ENCODE data around the gene UBASH3B. TPM values are rescaled to one million over a fixed set of nuclear protein-coding genes. Genes with fewer than 3 reads are reported as not detected.

UBASH3B gene
- total RNA-seq, 1 experiment from 2014 or later, result 10.3 TPM

- Mint-ChIP-seq H3K27ac (ENCODE audit: low read depth, unreplicated experiment) (no peak overlapping the region), H3K4me3 (ENCODE audit: unreplicated experiment) (no peak overlapping the region), H3K9me3 (ENCODE audit: unreplicated experiment) (no peaks in the 10 kb centered on the region), H3K36me3 (ENCODE audit: insufficient read depth, unreplicated experiment) (peaks cover 4% of the 10 kb centered on the region), H3K4me1 (ENCODE audit: insufficient read depth, unreplicated experiment) (peaks cover 10% of the 10 kb centered on the region), H3K27me3 (ENCODE audit: insufficient read depth, unreplicated experiment) (no peaks in the 10 kb centered on the region)
- DNase-seq (ENCODE audit: unreplicated experiment), result no peak
- ChIA-PET CTCF (interaction anchor here (0.6 to 2.9 kb wide), 5 partner anchors 9 to 194 kb away, joined by 3 to 12 read pairs (median 4); no protein-coding TSS in a partner anchor), POLR2A (interaction anchor here (0.6 kb wide), 1 partner anchor 527 kb away, joined by 3 read pairs; no protein-coding TSS in a partner anchor)
- intact Hi-C loops (cut with micrococcal nuclease), result no loop called here
- TF ChIP-seq CTCF (IDR thresholded peaks at IDR 0.05; ENCODE audit: unreplicated experiment), result no peak
- BruUV-seq (replicated peaks), result no TSS peak
Measured at GRCh38 chr11:122659676-122660554, 4.4 kb downstream of the UBASH3B start.

- ChIA-PET POLR2A (interaction anchor here (0.7 to 1.3 kb wide), 3 partner anchors 9 to 347 kb away, joined by 3 read pairs; no protein-coding TSS in a partner anchor), CTCF (interaction anchor here (0.6 to 2.9 kb wide), 6 partner anchors 8 to 135 kb away, joined by 3 to 12 read pairs (median 3); no protein-coding TSS in a partner anchor)
- no TSS peak for BruUV-seq (replicated peaks)
- Mint-ChIP-seq H3K4me1 (ENCODE audit: insufficient read depth, unreplicated experiment) (peaks cover 10% of the 10 kb centered on the region), H3K27ac (ENCODE audit: low read depth, unreplicated experiment) (no peak overlapping the region), H3K27me3 (ENCODE audit: insufficient read depth, unreplicated experiment) (no peaks in the 10 kb centered on the region), H3K4me3 (ENCODE audit: unreplicated experiment) (no peak overlapping the region), H3K36me3 (ENCODE audit: insufficient read depth, unreplicated experiment) (peaks cover 5% of the 10 kb centered on the region), H3K9me3 (ENCODE audit: unreplicated experiment) (no peaks in the 10 kb centered on the region)
- DNase-seq (ENCODE audit: unreplicated experiment), result peak; percentile 51
- intact Hi-C loops (cut with micrococcal nuclease), result no loop called here
- no peak for TF ChIP-seq CTCF (IDR thresholded peaks at IDR 0.05; ENCODE audit: unreplicated experiment)
Measured at GRCh38 chr11:122661182-122661945, 5.8 kb downstream of the UBASH3B start.

GRCh38 chr11:122663056-122663740, 7.7 kb downstream of the UBASH3B start:
- no peak for TF ChIP-seq CTCF (IDR thresholded peaks at IDR 0.05; ENCODE audit: unreplicated experiment)
- Mint-ChIP-seq H3K4me3 (ENCODE audit: unreplicated experiment) (no peak overlapping the region), H3K36me3 (ENCODE audit: insufficient read depth, unreplicated experiment) (peaks cover 9% of the 10 kb centered on the region), H3K27me3 (ENCODE audit: insufficient read depth, unreplicated experiment) (no peaks in the 10 kb centered on the region), H3K4me1 (ENCODE audit: insufficient read depth, unreplicated experiment) (peaks cover 17% of the 10 kb centered on the region), H3K27ac (ENCODE audit: low read depth, unreplicated experiment) (no peak overlapping the region), H3K9me3 (ENCODE audit: unreplicated experiment) (no peaks in the 10 kb centered on the region)
- DNase-seq (ENCODE audit: unreplicated experiment), result no peak
- no TSS peak for BruUV-seq (replicated peaks)
- POLR2A ChIA-PET, result no interaction called here
- intact Hi-C loops (cut with micrococcal nuclease), result no loop called here
- CTCF ChIA-PET, result interaction anchor here (0.7 kb wide), 1 partner anchor 26 kb away, joined by 3 read pairs; no protein-coding TSS in a partner anchor
